Right atrium auricular region (tissue), 2 donors: Measurements from ENCODE around the gene NCOR1. TPM values are rescaled to one million over a fixed set of nuclear protein-coding genes. Genes with fewer than 3 reads are reported as not detected.

Experiments used
- DNase-seq: peaks from one replicate; pipeline ENCODE4 v3.0.0-alpha.2; 2019; ENCODE audit warnings: low spot score
- H3K27ac ChIP-seq, 2 donors: fragments of 200-600 bp; sonication (generic); 1 replicate in 1 of 2; 2 replicates in 1 of 2; pipeline ENCODE4 v1.5.1; 2016 to 2019
- H3K27me3 ChIP-seq, 2 donors: fragments of 200-600 bp; sonication (generic); one replicate each; pipeline versions ENCODE4 v1.5.1 to v1.6.0; 2017 to 2019
- H3K36me3 ChIP-seq: fragments of 200-600 bp; sonication (generic); one replicate; pipeline ENCODE4 v1.5.1; 2016
- H3K4me1 ChIP-seq, 2 donors: fragments of 200-600 bp; sonication (generic); one replicate each; pipeline versions ENCODE4 v1.5.1 to v1.6.0; 2017 to 2019
- H3K4me3 ChIP-seq, 2 donors: fragments of 200-600 bp; sonication (generic); 1 replicate in 1 of 2; 2 replicates in 1 of 2; pipeline ENCODE4 v1.5.1; 2017 to 2019; ENCODE audit warnings: mild to moderate bottlenecking in 1 of 2, moderate library complexity in 1 of 2
- H3K9me3 ChIP-seq, 2 donors: fragments of 200-600 bp; sonication (generic); one replicate each; pipeline ENCODE4 v1.5.1; 2019
- total RNA-seq, 2 donors: library from RNA; depleted of rRNA; stranded (reverse); fragments of >200 nt; gene quantifications; one replicate each; pipeline ENCODE4 v1.1.0, GENCODE V29; 2016
- TF ChIP-seq, protein P1 (sequence below), 2 donors: fragments of 200-600 bp; sonication (generic); IDR thresholded peaks; one replicate each; pipeline ENCODE4 v1.5.1; 2019; ENCODE audit warnings: antibody characterized with exemption in 2 of 2

Gene NCOR1
- total RNA-seq, 2 donors from 2014 or later = 79.7 to 84.3 TPM

DNA sequence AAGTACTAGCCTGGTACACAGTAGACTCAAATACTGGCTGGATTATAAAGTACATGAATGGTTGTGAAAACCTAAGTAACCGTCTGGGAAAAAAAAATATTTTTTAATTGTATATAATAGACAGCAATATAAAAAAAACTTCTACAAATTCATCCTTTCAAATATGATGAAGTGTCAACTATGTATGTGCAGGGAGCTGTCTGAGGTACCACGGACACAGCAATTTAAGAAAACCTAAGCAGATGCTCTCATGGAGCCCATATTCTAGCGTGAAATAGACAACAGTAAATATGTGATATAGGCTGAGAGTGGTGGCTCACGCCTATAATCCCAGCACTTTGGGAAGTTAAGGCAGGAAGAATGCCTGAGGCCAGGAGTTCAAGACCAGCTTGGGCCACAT is 111.1 kb downstream of the NCOR1 start:
- Histone ChIP-seq H3K4me1 (no peaks in the 10 kb centered on the region), H3K36me3 (peaks cover 7% of the 10 kb centered on the region), H3K27me3 (no peaks in the 10 kb centered on the region), H3K4me3 (no peak overlapping the region), H3K9me3 (no peaks in the 10 kb centered on the region), H3K27ac (no peak overlapping the region)
- DNase-seq = no peak
- TF ChIP-seq, protein P1, sequence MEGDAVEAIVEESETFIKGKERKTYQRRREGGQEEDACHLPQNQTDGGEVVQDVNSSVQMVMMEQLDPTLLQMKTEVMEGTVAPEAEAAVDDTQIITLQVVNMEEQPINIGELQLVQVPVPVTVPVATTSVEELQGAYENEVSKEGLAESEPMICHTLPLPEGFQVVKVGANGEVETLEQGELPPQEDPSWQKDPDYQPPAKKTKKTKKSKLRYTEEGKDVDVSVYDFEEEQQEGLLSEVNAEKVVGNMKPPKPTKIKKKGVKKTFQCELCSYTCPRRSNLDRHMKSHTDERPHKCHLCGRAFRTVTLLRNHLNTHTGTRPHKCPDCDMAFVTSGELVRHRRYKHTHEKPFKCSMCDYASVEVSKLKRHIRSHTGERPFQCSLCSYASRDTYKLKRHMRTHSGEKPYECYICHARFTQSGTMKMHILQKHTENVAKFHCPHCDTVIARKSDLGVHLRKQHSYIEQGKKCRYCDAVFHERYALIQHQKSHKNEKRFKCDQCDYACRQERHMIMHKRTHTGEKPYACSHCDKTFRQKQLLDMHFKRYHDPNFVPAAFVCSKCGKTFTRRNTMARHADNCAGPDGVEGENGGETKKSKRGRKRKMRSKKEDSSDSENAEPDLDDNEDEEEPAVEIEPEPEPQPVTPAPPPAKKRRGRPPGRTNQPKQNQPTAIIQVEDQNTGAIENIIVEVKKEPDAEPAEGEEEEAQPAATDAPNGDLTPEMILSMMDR (IDR thresholded peaks at IDR 0.05) = no peak

DNA sequence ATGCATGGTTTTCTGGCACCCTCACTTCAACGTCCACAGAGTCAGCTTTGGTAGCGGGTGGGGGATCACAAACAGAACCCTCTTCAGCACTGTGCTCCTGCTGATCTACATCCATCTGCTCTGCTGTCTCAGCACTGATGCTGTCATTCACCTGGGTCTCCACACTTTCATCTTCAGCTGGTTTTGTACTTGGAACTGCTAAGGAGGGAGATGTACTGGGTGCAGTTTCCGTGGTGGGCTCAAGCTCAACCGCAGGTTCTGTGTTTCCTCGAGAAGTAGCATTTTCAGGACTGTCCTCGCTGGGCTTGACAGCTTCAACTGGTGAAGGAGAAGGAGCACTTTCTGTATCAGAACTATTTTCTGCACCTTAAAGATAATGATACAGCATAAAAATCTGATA is 113.9 kb downstream of the NCOR1 start:
- Histone ChIP-seq H3K27ac (no peak overlapping the region), H3K9me3 (no peaks in the 10 kb centered on the region), H3K27me3 (no peaks in the 10 kb centered on the region), H3K4me3 (no peak overlapping the region), H3K36me3 (peaks cover 28% of the 10 kb centered on the region), H3K4me1 (no peaks in the 10 kb centered on the region)
- TF ChIP-seq, protein P1 (IDR thresholded peaks at IDR 0.05) = no peak
- DNase-seq = no peak

DNA sequence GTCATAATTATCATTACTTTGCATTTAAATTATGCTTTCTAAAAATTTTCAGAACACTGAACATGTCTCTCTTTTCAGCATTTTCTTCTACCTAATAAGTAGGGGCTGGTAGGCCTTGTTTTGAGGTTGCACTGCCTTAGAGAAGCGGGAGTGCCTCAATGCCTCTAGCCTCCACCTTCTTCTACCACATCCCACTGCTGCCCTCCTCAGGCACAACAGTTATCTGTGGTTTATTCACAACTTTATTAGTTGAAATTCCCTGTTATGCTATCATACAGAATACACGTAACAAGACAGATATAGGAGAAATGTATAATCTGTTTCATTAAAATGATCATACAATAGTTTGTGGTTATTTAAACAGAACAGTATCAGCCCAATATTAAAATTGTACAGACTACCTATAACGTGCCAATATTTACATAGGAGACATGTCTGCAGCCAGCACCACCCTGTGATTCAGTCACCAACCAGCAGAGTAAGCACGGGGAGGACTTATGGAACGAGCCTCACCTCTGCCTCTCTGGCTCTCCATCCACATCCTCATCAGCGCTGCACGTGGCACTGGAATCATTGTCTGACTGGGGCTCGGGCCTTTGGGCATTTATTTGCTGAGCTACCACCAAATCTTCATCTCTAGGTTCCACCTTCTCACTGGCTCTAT is 114.5 kb downstream of the NCOR1 start:
- H3K36me3 ChIP-seq = peaks cover 28% of the 10 kb centered on the region

DNA sequence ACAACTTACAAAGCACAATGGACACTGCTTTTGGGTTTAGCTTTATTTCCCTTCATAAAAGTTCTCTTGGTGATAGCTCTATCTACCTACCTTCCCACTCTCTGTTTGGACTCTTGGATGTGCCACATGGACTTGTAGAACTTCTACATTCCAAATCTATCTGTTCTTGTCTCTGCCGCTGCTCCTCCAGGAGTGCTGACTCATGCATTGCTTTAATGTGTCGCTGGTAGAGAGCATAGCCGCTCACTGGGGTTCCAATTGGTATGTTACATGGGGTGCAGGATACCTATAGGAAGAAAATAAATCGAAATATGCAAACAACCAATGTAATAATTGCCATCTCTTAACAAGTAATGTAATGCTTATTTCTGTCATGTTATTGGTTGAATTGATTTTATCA is 123.6 kb downstream of the NCOR1 start:
- Histone ChIP-seq H3K27me3 (no peaks in the 10 kb centered on the region), H3K27ac (no peak overlapping the region), H3K4me1 (no peaks in the 10 kb centered on the region), H3K4me3 (no peak overlapping the region), H3K9me3 (no peaks in the 10 kb centered on the region), H3K36me3 (peaks cover 8% of the 10 kb centered on the region)
- DNase-seq = no peak
- TF ChIP-seq, protein P1 (IDR thresholded peaks at IDR 0.05) = no peak

More for the DNA sequence above, 114.5 kb downstream of the NCOR1 start:
- TF ChIP-seq, protein P1 (IDR thresholded peaks at IDR 0.05) = no peak
- H3K27ac ChIP-seq = no peak overlapping the region
- H3K27me3 ChIP-seq = no peaks in the 10 kb centered on the region
- DNase-seq = no peak
- H3K4me3 ChIP-seq = no peak overlapping the region
- no peaks in the 10 kb centered on the region for H3K9me3 ChIP-seq
- no peaks in the 10 kb centered on the region for H3K4me1 ChIP-seq

DNA sequence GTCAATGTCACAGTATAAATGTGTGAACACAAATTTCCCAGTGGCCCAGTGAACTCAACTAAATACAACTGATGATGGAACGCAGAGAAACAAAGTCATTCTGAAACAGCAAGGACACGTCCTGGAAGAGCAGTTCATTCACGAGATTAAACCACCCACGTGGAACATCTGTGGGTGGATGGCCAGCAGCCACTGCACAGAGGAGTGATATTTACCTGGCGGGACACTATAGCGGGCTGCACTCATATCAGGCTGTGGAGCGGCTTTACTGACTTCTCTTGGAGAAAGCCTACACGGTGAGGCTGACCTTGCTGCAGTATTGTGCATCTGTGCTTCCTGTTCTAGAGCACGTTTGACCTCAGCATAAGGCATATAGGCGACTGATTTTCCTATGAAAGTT is 128.4 kb downstream of the NCOR1 start:
- Histone ChIP-seq H3K36me3 (peaks cover 14% of the 10 kb centered on the region), H3K4me3 (no peak overlapping the region)

More for the DNA sequence above, 128.4 kb downstream of the NCOR1 start:
- Histone ChIP-seq H3K27me3 (no peaks in the 10 kb centered on the region), H3K9me3 (no peaks in the 10 kb centered on the region), H3K27ac (no peak overlapping the region), H3K4me1 (no peaks in the 10 kb centered on the region)
- DNase-seq = no peak
- TF ChIP-seq, protein P1 (IDR thresholded peaks at IDR 0.05) = no peak
